H1 (cell line): ENCODE data around the gene EIF4A3. TPM values are rescaled to one million over a fixed set of nuclear protein-coding genes. Genes with fewer than 3 reads are reported as not detected.

Experiments used
- CREB1 ChIP-seq: IDR thresholded peaks from 2 replicates; pipeline ENCODE4 v1.6.1; 2012; ENCODE audit warnings: inconsistent platforms
- EP300 ChIP-seq, 2 experiments: IDR thresholded peaks; 1 replicate in 1 of 2; 2 replicates in 1 of 2; pipeline ENCODE4 v1.6.1; 2011 to 2012; ENCODE audit warnings: low read depth in 2 of 2, low read length in 2 of 2, mild to moderate bottlenecking in 2 of 2, borderline replicate concordance in 1 of 2, inconsistent platforms in 1 of 2, moderate library complexity in 1 of 2
- KDM5A ChIP-seq: fragments of 200-600 bp; IDR thresholded peaks from 2 replicates; pipeline ENCODE4 v1.7.1; 2012; ENCODE audit warnings: mild to moderate bottlenecking, low read length, inconsistent platforms, mixed read lengths
- RAD21 ChIP-seq, 2 experiments: IDR thresholded peaks in 1 of 2; conservative IDR thresholded peaks in 1 of 2; 2 replicates each; pipeline ENCODE4 v1.6.1; 2011; ENCODE audit warnings: low read depth in 2 of 2, low read length in 2 of 2, improper control_type of control experiment in 1 of 2, inconsistent platforms in 1 of 2, mild to moderate bottlenecking in 1 of 2, moderate library complexity in 1 of 2
- TAF7 ChIP-seq: optimal IDR thresholded peaks from 2 replicates; pipeline ENCODE3; 2011; ENCODE audit warnings: low read depth, mild to moderate bottlenecking, inconsistent platforms, low read length, moderate library complexity, borderline replicate concordance
- polyA plus RNA-seq, 7 experiments: library from polyadenylated mRNA; depleted of rRNA in 3 of 7; stranded (reverse) in 5 of 7; unstranded in 2 of 7; fragments of >200 nt in 5 of 7; fragments of 200-250 nt in 2 of 7; gene quantifications; 1 replicate in 5 of 7; 2 replicates in 1 of 7; 4 replicates in 1 of 7; pipeline versions ENCODE4 v1.2.1 to v1.2.3, GENCODE V29; 2011 to 2013; ENCODE audit warnings: missing spikeins in 2 of 7, mixed read lengths in 2 of 7
- total RNA-seq: library from RNA; stranded (reverse); fragmentation: NEBNext Ultra II Directional; extraction: Animal tissue kit (Norgen Biotek cat#: 25700); gene quantifications from 2 replicates; pipeline ENCODE4 v1.2.1, GENCODE V29; 2021

EIF4A3 gene
- total and polyA plus RNA-seq, 2 of the 8 experiments (the other 6 are each of a cell fraction or from before 2014, with no cell fraction given), result 142 to 146 TPM

DNA sequence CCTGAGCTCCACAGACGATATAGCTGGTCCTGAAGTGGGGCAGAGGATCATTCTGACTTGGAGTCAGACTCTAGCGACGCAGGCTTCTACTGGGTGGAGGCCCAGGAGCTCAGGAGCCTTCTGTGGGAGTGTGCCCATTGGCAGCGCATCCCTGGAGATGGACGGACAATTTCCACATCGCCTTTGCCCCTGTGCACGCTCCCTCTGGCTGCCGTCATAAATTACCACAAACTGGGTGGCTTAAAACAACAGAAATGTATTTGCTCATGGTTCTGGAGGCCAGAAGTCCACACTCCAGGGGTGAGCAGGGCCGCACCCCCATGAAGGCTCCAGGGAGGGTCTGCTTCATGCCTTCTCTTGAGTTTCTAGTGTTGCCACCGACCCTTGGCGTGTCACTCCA is 29.8 kb upstream of the EIF4A3 start (continued):
- TF ChIP-seq RAD21 (IDR thresholded peaks at IDR 0.05 in 1 of 2, conservative IDR thresholded peaks at IDR 0.05 in 1 of 2; ENCODE audit: low read depth in 2 of 2, low read length in 2 of 2), result no peak
- TF ChIP-seq EP300 (IDR thresholded peaks at IDR 0.05; ENCODE audit: borderline replicate concordance in 1 of 2, low read depth in 2 of 2, low read length in 2 of 2), result no peak
- no peak for TF ChIP-seq CREB1
- no peak for TF ChIP-seq KDM5A
- TF ChIP-seq TAF7, result no peak
- TF ChIP-seq, all 59 proteins: peak for 0
